ENCODE data around the gene ZCWPW1.
A peak's percentile ranks its signal among the peaks of the same experiment; 100 is the strongest.

Gene ZCWPW1

GRCh38 chr7:100472121-100472851, 43.8 kb upstream of the ZCWPW1 start:
- DNase-seq (ENCODE audit: insufficient read length, low spot score) (no peak), FAIRE-seq (no peak)
- TF ChIP-seq CTCF (IDR thresholded peaks at IDR 0.05; ENCODE audit: insufficient read depth, missing control alignments): no peak

DNA sequence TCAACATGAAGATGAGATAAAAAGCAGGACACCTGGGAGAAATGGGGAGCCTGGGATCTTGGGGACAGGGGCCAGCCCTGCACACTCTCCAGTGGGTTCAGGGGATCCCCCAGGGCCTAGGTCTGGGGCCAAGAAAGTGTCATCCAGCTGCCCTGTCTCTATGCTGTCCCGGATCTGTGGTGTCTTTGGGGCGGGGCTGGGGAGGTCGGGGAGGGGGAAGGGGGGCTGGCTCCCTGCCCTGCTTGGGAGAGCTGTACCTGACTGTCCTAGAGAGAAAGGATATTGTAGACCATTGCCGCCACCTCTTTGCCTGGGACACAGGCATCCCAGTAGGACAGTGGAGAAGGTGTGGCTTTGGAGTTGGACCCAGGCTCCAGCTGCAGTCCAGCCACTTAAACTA, 42.5 kb upstream of the ZCWPW1 start:
- no peak for FAIRE-seq
- DNase-seq (ENCODE audit: insufficient read length, low spot score): no peak
- TF ChIP-seq CTCF (IDR thresholded peaks at IDR 0.05; ENCODE audit: insufficient read depth, missing control alignments): no peak

DNA sequence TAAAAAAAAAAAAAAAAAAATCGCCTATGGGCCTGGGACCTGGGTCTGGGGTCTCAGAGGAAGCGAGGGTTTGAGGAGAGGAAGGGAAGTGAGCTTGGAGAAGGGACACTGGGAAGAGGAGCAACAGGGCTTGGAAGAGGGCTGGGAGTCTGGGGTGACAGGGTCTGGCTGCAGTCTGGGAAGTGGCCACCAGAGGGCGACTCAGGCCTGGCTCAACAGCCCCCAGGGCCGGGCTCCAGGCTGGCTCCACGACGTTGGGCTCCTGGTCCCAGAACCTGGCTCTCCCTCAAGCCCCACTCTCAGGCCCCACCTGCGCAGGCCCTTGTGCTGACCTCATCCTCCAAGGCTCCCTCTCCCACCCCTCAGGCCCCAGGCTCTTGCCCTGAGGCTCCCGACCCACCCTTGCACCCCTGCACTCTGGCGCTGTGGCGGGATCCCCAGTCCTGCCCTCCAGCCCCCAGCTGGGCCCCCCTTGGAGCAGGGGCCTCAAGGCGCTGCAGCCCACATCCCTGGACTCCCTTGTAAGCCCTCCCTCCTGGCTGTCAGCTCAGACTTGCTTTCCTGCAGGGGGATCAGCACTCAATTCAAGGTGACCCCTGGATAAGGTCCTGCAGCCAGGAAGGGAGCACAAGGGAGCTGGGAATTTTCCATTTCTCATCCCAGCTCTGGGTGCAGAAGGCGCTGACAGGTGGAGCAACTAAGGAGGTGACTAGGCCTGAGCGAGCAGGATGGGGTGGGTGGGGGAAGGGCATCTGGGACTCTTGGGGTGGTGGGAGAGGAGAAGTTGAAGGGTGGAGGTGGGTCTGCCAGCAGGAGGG, 40.9 kb upstream of the ZCWPW1 start:
- FAIRE-seq (no peak), DNase-seq (ENCODE audit: insufficient read length, low spot score) (peak; percentile 98)
- peak; percentile 86 for TF ChIP-seq CTCF (IDR thresholded peaks at IDR 0.05; ENCODE audit: insufficient read depth, missing control alignments)

DNA sequence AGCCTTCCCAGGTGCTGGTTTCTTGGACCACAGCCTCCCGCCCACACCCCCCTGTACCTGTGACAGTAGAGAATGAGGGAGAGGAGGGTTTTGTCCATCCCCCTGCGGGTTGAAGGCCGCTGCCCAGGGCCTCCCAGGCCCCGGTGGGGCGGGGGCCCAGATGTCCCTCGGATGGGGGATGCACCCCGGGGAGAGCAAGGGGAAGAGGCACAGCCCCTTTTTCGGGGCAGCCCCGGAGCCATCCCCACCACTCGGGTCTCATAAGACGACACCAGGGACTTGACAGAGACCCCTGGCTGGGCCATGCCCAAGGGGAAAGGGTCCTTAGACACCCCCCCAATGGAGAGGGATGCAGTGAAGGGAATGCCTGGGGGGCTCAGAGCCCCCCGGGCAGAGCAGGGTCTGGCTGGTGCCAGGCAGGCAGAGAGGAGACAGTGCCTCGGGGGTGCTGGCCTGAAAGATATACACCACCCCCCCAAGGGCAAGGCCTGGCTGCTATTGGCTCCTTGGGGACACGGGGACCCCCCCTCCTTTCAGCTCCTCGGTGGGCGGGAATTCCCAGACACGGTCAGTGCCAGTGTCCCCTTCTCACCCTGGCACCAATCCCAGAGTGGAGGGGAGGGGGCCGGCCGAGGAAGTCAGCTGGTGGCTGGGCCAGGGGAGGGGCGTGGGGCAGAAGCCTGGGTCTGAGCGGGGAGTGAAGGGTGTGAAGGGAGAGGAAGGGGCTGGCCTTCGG, 39.3 kb upstream of the ZCWPW1 start:
- no peak for FAIRE-seq
- DNase-seq (ENCODE audit: insufficient read length, low spot score): no peak
- TF ChIP-seq CTCF (IDR thresholded peaks at IDR 0.05; ENCODE audit: insufficient read depth, missing control alignments): no peak

DNA sequence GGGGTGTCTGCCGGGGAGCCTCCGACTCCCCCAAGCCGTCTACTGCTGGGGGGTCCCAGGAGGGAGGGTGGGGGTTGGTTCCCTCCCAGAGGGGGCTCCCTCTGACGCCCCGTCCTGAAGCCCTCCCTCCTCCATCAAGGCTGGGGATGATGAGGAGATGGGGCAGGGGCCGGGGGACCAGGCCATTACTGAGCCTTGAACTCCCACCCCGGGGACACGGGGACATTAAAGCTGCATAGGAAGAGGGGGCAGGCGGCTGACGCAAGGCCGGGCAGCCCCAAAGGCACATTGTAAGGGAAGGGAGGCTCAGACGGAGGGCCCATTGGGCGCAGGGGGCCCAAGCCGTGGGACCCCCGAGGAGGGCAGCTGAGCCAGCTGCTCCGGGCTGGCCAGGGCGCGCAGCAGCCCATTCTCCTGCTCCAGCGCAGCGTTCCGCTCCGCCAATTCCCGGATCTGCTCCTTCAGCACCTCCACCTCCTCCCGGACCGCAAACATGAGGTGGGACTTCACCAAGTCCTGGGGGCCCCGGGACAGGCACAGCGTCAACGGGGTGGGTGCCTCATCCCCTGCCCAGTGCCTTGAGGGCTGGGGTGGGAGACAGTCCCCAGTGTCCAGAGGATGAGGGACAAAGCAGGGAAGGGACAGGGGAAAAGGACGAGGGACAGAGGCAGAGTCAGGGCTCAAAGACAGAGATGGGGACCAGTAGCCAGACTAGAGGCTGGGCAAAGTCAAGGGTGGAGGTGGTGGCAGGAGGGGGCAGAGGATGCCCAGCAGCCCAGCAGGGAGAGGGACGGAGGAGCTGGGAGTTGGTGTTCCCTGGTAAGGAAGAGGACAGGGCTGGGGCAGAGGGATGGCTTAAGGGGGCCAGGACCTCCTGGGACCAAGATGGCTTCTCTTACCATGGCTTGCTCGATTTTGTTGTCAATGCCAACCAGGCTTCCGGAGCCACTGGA, 38.4 kb upstream of the ZCWPW1 start:
- DNase-seq (ENCODE audit: insufficient read length, low spot score) (no peak), FAIRE-seq (no peak)
- no peak for TF ChIP-seq CTCF (IDR thresholded peaks at IDR 0.05; ENCODE audit: insufficient read depth, missing control alignments)

- FAIRE-seq (no peak), DNase-seq (ENCODE audit: insufficient read length, low spot score) (peak; percentile 82)
- peak; percentile 43 for TF ChIP-seq CTCF (IDR thresholded peaks at IDR 0.05; ENCODE audit: insufficient read depth, missing control alignments)
These were observed 37.3 kb upstream of the ZCWPW1 start for GRCh38 chr7:100465702-100466311.
